Activated CD4-positive, alpha-beta T cell treated with anti-CD3 and anti-CD28 coated beads, Interleukin-2, Interleukin-6, amounts not matched to agents 100 ng/mL and 50 ng/mL, durations not matched to agents 16 hours and 8 hours (primary cell): ENCODE data around the gene BOC.
"Not testable (repeated sequence)": the region's sequence is repeated elsewhere in the genome, so short reads cannot be mapped to it uniquely, and the experiment has no call there.

Source experiments
- DNase-seq: peaks from one replicate; pipeline ENCODE4 v3.0.0-alpha.2; 2020

BOC gene

DNA sequence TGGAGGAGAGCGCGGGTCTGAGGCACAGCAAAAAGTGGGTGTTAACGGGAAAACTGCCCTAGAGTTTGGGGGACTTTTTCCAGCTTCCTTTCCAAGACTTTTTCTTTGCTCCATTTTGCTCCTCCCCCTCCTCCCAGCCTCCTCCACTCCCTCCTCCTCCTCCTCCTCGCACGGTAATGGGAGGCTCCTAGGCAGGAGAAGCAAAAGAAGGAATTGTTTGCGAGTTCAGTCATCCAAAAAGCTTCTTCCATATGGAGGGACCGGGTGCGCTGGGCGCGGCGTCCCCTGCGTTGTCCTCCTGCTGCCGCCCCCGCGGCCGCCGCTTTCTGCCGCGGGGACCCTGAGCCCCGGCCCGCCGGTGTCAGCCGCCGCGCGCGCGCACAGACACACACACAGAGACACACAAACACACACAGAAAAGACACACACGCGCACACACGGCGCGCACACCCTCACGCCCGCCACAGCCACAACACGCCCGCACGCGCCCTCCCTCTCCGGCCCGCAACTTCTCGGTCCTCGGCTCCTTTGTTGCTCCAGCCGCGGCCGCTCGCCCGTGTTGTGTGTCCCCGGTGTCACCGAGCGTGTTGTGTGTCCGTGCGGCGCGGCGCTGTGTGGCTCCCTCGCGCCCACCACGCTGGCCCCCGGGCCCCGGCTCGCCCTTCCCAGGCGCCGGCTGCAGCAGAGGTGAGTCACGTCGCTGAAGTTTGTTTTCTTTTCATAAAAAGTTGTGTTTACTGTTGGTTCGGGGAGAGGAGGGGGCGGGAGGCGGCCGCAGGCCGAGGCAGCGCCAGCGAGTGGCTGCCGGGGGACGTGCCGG is at the start of gene BOC:
TSS of gene BOC (plus strand) at position 228 of the 820 bp plus-strand sequence. CDS start 38,246 bp downstream, outside the sequence.
- no peak for DNase-seq

DNA sequence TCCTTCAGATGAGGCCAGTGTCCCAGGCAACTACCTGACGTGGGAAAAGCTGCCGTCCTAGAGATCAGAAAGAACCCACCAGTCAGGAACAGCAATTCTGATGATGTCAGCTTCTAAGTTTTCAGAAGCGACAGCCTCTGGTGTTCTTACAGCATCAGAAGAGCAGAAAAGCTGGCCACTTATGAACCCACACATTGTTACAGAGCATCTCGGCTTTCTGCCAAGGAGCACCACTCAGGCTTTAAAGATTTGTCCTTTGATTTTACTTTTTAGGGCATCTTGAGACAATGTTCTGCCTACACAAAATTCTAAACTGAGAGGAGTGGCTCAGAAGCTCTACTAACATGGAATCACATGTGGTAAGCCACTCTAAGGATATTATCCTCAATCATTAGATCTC is 49.7 kb upstream of the BOC start:
- DNase-seq, result no peak

- DNase-seq, result no peak
Observed at GRCh38 chr3:113163152-113163551, 48.2 kb upstream of the BOC start.

DNA sequence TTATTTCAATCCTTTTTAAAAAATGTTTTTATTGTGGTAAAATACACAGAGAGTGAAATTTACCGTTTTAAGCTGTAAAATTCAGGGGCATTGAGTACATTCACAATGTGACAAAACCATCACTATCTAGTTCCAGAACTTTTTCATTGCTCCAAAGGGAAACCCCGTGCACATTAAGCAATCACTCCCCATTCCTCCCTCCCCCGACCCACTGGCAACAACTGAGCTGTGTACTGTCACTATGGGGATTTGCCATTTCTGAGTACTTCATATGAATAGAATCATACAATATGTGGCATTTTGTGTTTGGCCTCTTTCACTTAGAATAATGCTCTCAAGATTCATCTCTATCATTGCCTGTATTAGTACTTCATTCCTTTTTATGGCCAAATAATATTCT is 45.5 kb upstream of the BOC start:
- DNase-seq, result no peak

DNA sequence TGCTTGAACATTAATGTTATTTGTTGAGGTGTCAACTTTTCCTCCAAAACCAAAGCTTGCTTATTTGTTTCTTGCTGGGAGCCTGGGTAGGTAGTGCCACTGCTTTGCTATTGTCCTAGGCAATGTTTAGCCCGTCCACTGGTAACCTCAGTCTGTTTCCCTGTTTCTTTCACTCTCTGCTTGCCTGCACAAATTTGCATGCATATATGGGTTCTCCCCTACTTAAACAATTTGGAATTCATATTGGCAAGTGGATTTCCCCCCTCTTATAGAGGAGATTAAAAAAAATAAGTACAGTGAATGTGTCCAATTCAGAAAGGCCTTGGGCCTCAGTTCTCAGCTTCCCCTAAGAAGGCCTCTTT is 45.0 kb upstream of the BOC start:
- DNase-seq, result no peak

DNA sequence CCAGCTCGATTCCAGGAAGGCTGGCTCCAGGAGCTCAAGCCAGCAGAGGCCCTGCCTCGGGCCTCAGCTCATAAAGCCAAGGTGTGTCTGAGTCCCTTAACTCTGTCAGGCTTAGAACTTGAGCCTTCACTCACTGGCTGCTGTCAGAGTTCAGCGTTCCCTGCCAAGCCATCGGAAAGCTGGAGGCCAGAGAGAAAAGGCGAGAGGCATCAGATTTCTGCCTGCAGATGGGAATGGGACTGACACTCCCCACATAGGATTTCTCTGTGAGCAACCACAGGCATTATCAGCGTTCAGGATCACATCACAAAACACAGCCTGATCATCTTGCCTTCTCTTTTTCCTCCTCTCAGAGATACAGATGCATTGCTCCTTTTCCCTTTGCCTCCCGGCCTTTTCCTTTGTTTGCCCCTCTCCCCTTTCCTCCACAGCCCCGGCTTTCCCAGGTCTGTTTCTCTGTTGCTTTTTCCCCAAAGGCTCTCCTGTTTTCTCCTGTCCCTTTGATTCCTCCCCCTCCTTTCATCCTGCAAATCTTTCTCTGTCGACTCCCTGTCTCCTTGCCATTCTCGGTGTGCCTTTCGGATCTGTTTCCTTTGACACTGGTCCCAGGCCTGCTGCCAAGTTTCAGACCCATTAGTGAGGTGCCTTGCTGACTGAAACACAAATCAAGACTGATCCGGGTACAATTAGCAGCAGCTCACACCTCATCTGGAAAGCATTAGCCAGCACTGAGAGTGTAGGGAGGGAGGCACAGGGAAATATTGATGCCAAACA is 44.5 kb upstream of the BOC start:
- no peak for DNase-seq

DNA sequence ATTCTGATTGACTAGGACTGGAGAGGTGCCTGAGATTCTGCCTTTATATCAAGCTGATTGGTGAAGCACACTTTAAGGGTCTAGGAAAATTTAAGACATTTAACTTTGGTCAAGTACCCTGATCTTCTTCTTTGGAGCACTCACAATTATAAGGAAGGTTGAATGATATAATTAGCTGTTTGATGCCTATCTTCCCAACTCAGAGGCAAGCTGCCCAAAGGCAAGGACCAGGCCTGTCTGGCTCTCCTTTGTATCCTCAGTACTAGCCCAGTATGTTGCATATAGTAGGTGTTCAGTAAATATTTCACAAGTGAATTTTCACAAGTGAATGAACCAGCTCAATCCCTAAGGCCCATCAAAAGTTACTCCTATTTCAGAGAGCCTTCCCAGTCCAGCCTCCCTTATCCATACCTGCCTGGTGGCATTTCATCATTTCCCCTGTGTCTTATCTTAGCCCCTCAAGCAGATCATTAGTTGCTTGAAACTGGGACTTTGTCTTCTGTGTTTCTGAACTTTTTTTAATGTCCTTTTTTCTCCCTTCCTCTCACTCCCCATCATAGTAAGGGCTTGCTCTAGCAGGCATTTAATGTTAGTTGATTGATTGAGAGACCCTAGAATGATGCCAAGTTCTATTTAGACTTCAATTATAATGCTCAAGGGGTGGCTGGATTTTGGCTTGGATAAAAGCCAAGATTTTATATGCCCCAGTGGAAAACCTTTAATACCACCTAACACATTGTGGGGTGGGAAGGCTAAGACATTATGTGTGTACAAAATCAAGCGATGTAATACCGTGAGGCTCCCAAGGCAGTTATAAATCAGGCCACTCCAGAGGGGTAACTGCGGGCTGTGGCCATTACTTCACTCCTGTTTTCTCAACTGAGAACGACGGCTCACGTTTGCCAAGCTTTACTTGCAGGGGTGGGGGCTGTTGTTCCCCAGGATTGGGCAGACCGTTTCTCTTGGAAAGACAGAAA is 43.2 kb upstream of the BOC start:
- DNase-seq, result no peak

DNA sequence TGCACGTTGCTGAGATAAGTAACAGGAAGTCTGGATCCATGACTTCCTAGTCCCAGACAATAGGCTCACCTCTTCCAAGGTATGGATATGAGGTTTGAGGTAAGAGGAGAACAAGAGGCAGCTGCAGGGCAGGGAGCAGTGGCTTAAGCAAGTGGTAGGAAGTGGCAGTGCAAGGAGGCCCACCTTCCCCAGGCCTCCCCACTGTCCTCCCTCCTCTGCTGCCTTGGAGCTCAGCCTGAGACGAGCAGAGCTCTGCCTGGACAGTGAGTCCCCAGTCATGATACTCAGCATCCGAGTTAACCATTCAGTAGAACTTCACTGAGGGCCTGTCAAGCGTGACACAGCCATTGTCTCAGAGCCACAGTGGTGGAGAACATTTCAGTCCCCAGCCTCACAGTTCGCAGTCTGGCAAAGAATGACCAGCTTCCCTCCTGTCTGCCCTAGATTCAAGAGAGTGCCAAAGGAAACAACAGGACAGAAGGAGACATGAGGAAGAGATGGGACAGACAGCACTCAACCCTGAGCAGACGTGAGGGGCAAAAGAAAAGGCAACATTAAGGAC is 41.4 kb upstream of the BOC start:
- no peak for DNase-seq

DNA sequence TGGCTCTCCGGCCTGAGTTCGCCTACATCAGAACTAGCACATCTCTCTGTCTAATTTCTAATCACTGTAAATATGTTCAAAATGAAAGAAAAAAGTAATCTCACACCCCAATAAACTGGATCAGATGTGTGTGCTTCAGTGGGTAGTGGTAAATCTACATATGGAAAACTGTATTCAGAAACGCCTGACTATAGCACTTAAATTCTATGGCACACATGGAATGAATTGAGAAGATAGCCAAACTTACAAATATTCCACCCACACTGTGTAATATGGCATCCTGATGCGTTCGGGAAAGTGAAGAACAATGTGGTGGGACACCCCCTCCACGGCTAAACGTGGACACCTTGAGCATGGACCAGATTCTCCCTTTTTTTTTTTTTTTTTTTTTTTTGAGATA is 40.6 kb upstream of the BOC start:
- DNase-seq, result no peak

DNA sequence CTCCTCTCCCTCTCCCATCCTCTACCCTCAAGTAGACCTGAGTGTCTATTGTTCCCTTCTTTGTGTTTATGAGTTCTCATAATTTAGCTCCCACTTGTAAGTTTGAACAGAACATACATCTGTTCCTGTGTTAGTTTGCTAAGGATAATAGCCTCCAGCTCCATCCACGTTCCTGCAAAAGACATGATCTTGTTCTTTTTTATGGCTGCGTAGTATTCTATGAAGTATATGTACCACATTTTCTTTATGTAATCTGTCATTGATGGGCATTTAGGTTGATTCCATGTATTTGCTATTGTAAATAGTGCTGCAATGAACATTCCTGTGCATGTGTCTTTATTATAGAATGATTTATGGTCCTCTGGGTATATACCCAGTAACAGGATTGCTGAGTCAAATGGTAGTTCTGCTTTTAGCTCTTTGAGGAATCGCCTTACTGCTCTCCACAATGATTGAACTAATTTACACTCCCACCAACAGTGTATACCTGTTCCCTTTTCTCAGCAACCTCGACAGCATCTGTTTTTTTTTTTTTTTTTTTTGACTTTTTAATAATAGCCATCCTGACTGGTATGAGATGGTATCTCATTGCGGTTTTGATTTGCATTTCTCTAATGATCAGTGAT is 39.6 kb upstream of the BOC start:
- not testable (repeated sequence) for DNase-seq

DNA sequence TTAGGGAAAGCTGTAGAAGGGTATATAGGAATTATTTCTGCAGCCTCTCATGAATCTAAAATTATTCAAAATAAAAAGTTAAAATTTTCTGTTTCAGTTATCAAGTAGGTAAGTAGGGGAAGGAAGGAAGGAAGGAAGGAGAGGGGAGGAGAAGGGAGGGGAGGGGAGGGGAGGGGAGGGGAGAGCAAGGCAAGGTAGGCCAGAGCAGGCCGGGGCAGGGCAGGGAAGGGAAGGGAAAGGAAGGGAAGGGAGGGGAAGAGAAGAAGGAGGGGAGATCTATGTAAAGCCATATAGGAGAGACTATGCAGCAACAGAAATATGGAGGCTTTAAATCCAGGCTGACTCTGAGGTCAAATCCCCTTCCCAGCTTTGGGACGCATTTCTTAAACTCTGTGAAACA is 38.3 kb upstream of the BOC start:
- DNase-seq, result no peak

GRCh38 chr3:113174304-113174703 is 37.1 kb upstream of the BOC start:
- no peak for DNase-seq

- no peak for DNase-seq
Observed at GRCh38 chr3:113174801-113175485, 36.4 kb upstream of the BOC start.

GRCh38 chr3:113177526-113177925 is 33.8 kb upstream of the BOC start:
- DNase-seq, result no peak

DNA sequence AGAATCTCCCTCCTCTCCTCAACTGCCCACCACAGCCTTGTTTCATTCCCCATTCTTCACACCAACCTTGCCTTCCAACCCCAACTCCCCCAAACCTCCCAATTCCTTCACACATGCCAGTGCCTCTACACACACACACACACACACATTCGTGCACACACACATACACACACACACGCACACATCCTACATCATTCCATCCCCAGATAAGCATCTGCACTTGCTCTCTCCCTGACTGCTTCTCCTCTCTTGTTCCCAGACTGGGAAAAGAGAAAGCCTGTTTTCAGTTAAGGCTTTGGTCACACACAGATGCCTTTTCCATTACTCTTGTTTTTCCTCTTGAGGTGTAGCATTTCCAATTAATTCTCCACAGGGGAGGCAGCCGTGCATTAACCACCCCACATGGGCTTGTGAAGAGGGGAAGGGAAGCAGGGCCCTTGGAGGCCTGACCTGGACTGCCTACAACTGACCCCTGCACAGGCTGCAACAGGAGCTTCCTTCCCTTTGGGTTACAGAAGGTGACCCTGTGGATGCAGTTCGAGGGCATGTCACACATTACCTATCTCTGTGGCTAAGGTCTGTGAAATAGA is 32.0 kb upstream of the BOC start:
- DNase-seq, result no peak

- no peak for DNase-seq
Observed at GRCh38 chr3:113183748-113184661, 27.4 kb upstream of the BOC start.

GRCh38 chr3:113185194-113185835 is 26.0 kb upstream of the BOC start:
- DNase-seq, result no peak

DNA sequence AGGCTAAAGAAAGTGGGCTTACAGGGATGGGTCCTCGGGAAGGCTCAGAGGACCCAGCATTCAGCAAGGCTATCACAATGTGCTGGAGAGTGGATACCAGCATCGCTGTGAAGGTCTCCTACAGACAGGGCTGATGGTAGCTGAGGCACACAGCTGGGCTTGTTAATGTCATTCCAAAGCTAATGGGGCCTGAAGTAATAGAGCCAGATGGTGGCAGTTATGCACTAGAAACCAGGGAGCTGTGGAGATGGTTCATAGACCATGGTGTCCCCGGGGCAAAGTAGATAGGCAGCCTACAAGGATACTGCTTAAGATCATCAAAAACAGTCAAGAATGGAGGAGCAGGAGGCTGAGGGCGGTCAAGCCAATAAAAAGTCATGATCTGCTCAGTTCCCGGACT is 24.8 kb upstream of the BOC start:
- DNase-seq, result no peak

- DNase-seq, result no peak
Observed at GRCh38 chr3:113193288-113193687, 18.1 kb upstream of the BOC start.

DNA sequence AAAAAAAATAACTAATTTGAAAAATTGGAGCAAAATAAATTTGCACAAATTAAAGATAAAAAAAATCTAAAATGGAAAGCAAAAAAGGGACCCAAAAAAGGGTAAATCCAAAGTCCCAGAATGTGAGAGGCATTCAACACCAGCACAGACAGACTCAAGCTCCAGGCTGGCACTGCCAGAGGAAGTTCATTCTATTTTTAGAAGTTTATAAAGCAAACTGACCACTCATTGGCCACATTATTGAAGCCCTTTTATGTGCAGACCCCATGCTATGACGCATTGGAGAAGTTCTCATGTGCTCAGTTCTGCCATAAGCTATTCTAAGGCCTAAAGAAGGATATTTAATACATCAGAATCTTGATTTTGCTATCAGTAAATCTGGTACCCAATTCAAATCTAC is 17.6 kb upstream of the BOC start:
- DNase-seq, result no peak
